ENCODE results near the gene ACVR1C. TPM values are rescaled to one million over a fixed set of nuclear protein-coding genes. Genes with fewer than 3 reads are reported as not detected.

Gene ACVR1C
- 0.18 and 0.28 TPM in 2 replicates for total RNA-seq (2012; rRNA removed)
- 0.01 and 0.07 TPM in 2 replicates for polyA plus RNA-seq (2012; rRNA removed)
- 0.01 TPM in 1 of 2 replicates, not detected in the other for polyA plus RNA-seq (2012; cell fraction: cytosol; rRNA removed)
- polyA plus RNA-seq (2012; cell fraction: nucleus; rRNA removed; ENCODE audit: low replicate concordance), result 0.01 and 0.10 TPM in 2 replicates
- Bru-seq, nascent RNA, result percentile 15 among the genes with signal in this experiment
- percentile 25 among the genes with signal in this experiment for BruChase-seq, experiment 1, labeled RNA remaining after a 6-hour chase
- percentile 25 among the genes with signal in this experiment for BruChase-seq, experiment 2, labeled RNA remaining after a 2-hour chase
- long read RNA-seq, result 0 reads

DNA sequence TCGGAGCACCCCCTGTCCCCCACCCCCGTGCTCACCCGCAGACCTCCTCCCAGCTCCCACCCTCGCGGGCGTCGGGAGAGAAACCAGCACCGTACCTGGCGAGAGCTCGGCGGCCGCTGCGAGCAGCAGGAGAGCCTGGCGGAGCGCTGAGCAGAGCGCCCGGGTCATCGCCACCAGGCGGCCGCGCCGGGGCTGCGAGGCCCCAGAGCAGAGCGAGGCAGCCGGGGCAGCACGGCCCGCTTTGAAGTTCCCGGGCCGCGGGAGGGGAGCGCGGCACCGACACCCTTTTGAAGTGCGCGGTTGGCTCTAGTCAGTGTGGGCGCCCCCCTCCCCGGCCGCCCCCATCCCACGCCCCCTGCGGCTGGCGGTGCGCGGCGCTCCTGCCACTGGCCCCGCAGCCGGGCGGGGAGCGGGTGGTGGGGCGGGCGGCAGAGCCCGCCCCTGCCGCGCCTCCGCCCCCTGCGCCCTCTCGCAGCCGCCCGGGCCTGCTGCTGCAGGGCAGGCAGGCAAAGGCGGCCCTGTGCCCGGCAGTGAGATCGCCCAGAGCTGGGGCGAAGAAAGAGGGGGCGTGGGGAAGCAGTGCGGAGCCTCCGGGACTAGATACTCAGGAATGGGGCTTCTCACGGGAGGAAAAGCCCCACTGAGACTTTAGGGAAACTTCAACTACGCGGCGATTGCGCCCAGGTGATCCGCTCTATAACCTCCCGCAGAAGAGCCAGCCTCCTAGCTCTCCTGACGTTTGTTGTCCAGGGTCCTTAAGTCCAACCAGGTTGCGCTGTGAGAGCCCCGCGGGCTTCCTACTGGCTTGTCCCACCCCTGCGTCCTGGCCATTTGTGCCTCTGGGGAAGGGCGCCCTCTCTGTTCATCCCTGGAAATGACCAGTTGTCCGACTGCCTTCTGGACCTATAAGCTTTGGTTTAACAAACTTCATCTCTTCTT lies at the start of gene ACVR1C:
Gene ACVR1C (minus strand): TSS at position 388 of the 939 bp plus-strand sequence. CDS start 220 bp downstream, at position 168.
- Histone ChIP-seq H3K14ac (replicated peaks; ENCODE audit: low read depth, low read length) (no peak within 1 kb of the TSS), H3K23ac (ENCODE audit: low read depth, low read length) (peak within 1 kb of the TSS; percentile 59; the same call in 1 of the 2 replicates), H2BK120ac (ENCODE audit: low read depth, low read length) (no peak within 1 kb of the TSS), H4K20me1 (ENCODE audit: insufficient read depth, low read length) (no peaks in the 10 kb centered on the region), H3K4me3 (ENCODE audit: insufficient read depth, low read depth, low read length) (peak within 1 kb of the TSS; percentile 56), H3K79me1 (ENCODE audit: low read depth in 1 of 2, low read length in 2 of 2) (no peaks in the 10 kb centered on the region), H3K9ac (ENCODE audit: low read depth, low read length) (no peak within 1 kb of the TSS), H3K27me3 (ENCODE audit: control insufficient read depth, insufficient read depth, low read length) (peaks cover 12% of the 10 kb centered on the region), H2BK15ac (ENCODE audit: low read depth, low read length) (no peak within 1 kb of the TSS), H4K5ac (ENCODE audit: low read depth, low read length) (no peak within 1 kb of the TSS), H2BK5ac (ENCODE audit: low read depth, low read length, poor library complexity, severe bottlenecking) (no peak within 1 kb of the TSS), H2BK20ac (ENCODE audit: low read depth, low read length) (no peak within 1 kb of the TSS), H2AFZ (replicated peaks; ENCODE audit: low read length, poor library complexity) (peak within 1 kb of the TSS; percentile 96), H3K36me3 (ENCODE audit: control insufficient read depth, insufficient read depth, low read length) (no peaks in the 10 kb centered on the region), H4K8ac (ENCODE audit: low read depth in 2 of 2, low read length in 2 of 2) (no peak within 1 kb of the TSS), H2AK5ac (ENCODE audit: low read depth, low read length) (no peak within 1 kb of the TSS), H3K4me2 (ENCODE audit: low read depth, low read length) (peak within 1 kb of the TSS; percentile 86), H3K18ac (ENCODE audit: low read depth, low read length) (no peak within 1 kb of the TSS), H3K4ac (ENCODE audit: low read depth, low read length) (no peak within 1 kb of the TSS), H3K4me1 (ENCODE audit: control insufficient read depth, insufficient read depth, low read length) (peaks cover 4% of the 10 kb centered on the region), H4K91ac (ENCODE audit: insufficient read depth, low read depth, low read length) (no peak within 1 kb of the TSS), H3K9me1 (ENCODE audit: insufficient read depth, low read length) (no peaks in the 10 kb centered on the region), H2AK9ac (replicated peaks; ENCODE audit: low read depth, low read length, poor library complexity) (peak within 1 kb of the TSS; percentile 65), H3K27ac (ENCODE audit: insufficient read depth, low read length) (no peak within 1 kb of the TSS), H3K9me3 (ENCODE audit: control insufficient read depth, insufficient read depth, low read length) (no peaks in the 10 kb centered on the region), H3K56ac (ENCODE audit: extremely low read depth, insufficient read depth, low read length) (no peak within 1 kb of the TSS)
- WGBS, 2 experiments (ENCODE audit: extremely low coverage in 2 of 2, insufficient read length in 1 of 2), result 3% methylated on average over 12 of the region's 79 CpGs; no CpG with 5 or more reads in 1 of the 2 experiments
- intact Hi-C loops (cut with micrococcal nuclease) (loop anchor here (1.0 to 5.0 kb wide), 3 partner anchors 119 to 382 kb away; partner anchors contain the start of gene ACVR1), dilution Hi-C loops (cut with HindIII; ENCODE audit: low sequenced_read_pairs, unreplicated experiment) (no loop called here), in situ Hi-C loops (cut with MboI; ENCODE audit: low sequenced_read_pairs) (loop anchor here (25.0 kb wide), 1 partner anchor 384 kb away; no protein-coding TSS in a partner anchor)
- POLR2A ChIA-PET (ENCODE audit: unreplicated experiment), result no interaction called here
- CTCF ChIA-PET, result interaction anchor here (0.6 to 1.5 kb wide), 7 partner anchors 7 to 38 kb away, joined by 3 to 9 read pairs (median 3); no protein-coding TSS in a partner anchor
- TF ChIP-seq CTCF (conservative IDR thresholded peaks at IDR 0.05; ENCODE audit: low read depth, low read length) (peak; percentile 44), RFX5 (IDR thresholded peaks at IDR 0.05; ENCODE audit: low read depth, low read length) (no peak), SMC3 (IDR thresholded peaks at IDR 0.05; ENCODE audit: low read depth, low read length) (peak; percentile 30), RAD21 (IDR thresholded peaks at IDR 0.05; ENCODE audit: low read length) (peak; percentile 38; the same call in 1 of the 2 replicates)
- DNase-seq (peak; percentile 37), ATAC-seq (ENCODE audit: low read depth) (peak; percentile 95)
- BruUV-seq (replicated peaks), result no TSS peak

Measured in IMR-90 (cell line).